SK-N-SH treated with all-trans-retinoic acid at 6 μM for 48 hours (cell line): ENCODE data around the gene TMTC3.

Experiments used
- ATAC-seq: fragments of 200-7000 bp; cut with Tn5 transposase; 3 replicates; pipeline ENCODE4 v1.9.1; 2020; ENCODE audit warnings: mild to moderate bottlenecking, moderate library complexity
- BACH2 ChIP-seq: fragments of 250-450 bp; sonication (Bioruptor Pico); IDR thresholded peaks from 2 replicates; pipeline ENCODE4 v1.9.0; 2021; ENCODE audit warnings: mild to moderate bottlenecking, borderline replicate concordance
- CSDC2 ChIP-seq: fragments of 250-450 bp; sonication (Bioruptor Pico); IDR thresholded peaks from 2 replicates; pipeline ENCODE4 v1.5.0; 2020; ENCODE audit warnings: mild to moderate bottlenecking, moderate library complexity
- ESRRG ChIP-seq: fragments of 250-450 bp; sonication (Bioruptor Pico); IDR thresholded peaks from 2 replicates; pipeline ENCODE4 v1.6.1; 2021; ENCODE audit warnings: mild to moderate bottlenecking
- GLIS3 ChIP-seq: fragments of 250-450 bp; sonication (Bioruptor Pico); IDR thresholded peaks from 2 replicates; pipeline ENCODE4 v1.5.0; 2020; ENCODE audit warnings: mild to moderate bottlenecking, moderate library complexity
- ISL1 ChIP-seq: fragments of 250-450 bp; sonication (Bioruptor Pico); IDR thresholded peaks from 2 replicates; pipeline ENCODE4 v2.1.2; 2022; ENCODE audit warnings: mild to moderate bottlenecking, moderate library complexity
- OSR1 ChIP-seq: fragments of 250-450 bp; sonication (Bioruptor Pico); IDR thresholded peaks from 2 replicates; pipeline ENCODE4 v1.8.0; 2022; ENCODE audit warnings: moderate library complexity, mild to moderate bottlenecking, inconsistent platforms
- PPARA ChIP-seq: fragments of 250-450 bp; sonication (Bioruptor Pico); IDR thresholded peaks from 2 replicates; pipeline ENCODE4 v1.5.0; 2020; ENCODE audit warnings: mild to moderate bottlenecking, borderline replicate concordance
- RARB ChIP-seq: fragments of 250-450 bp; sonication (Bioruptor Pico); IDR thresholded peaks from 2 replicates; pipeline ENCODE4 v1.8.0; 2021; ENCODE audit warnings: mild to moderate bottlenecking, moderate library complexity
- TCF4 ChIP-seq: fragments of 250-450 bp; sonication (Bioruptor Pico); IDR thresholded peaks from 2 replicates; pipeline ENCODE4 v1.8.0; 2021; ENCODE audit warnings: mild to moderate bottlenecking, moderate library complexity, borderline replicate concordance
- TOX ChIP-seq: fragments of 250-450 bp; sonication (Bioruptor Pico); IDR thresholded peaks from 2 replicates; pipeline ENCODE4 v1.8.0; 2021; ENCODE audit warnings: mild to moderate bottlenecking, moderate library complexity, borderline replicate concordance
- ZC3H10 ChIP-seq: fragments of 250-450 bp; sonication (Bioruptor Pico); IDR thresholded peaks from 2 replicates; pipeline ENCODE4 v1.5.1; 2021; ENCODE audit warnings: mild to moderate bottlenecking, moderate library complexity
- ZFP3 ChIP-seq: fragments of 250-450 bp; sonication (Bioruptor Pico); IDR thresholded peaks from 2 replicates; pipeline ENCODE4 v1.5.0; 2020; ENCODE audit warnings: mild to moderate bottlenecking, moderate library complexity
- ZNF565 ChIP-seq: fragments of 450-650 bp; formaldehyde crosslinking; conservative IDR thresholded peaks from 2 replicates; pipeline ENCODE4 v1.5.0; 2020; ENCODE audit warnings: low read depth, mild to moderate bottlenecking, moderate library complexity
- ZNF70 ChIP-seq: fragments of 450-650 bp; formaldehyde crosslinking; IDR thresholded peaks from 2 replicates; pipeline ENCODE4 v1.5.0; 2020; ENCODE audit warnings: mild to moderate bottlenecking, moderate library complexity
- ZNF8 ChIP-seq: fragments of 450-650 bp; formaldehyde crosslinking; IDR thresholded peaks from 2 replicates; pipeline ENCODE4 v1.5.0; 2020; ENCODE audit warnings: mild to moderate bottlenecking, moderate library complexity
- TF ChIP-seq, protein P1 (sequence below): fragments of 250-450 bp; sonication (Bioruptor Pico); IDR thresholded peaks from 2 replicates; pipeline ENCODE4 v1.8.0; 2021; ENCODE audit warnings: low read depth, mild to moderate bottlenecking, moderate library complexity, borderline replicate concordance
- TF ChIP-seq, protein P2 (sequence below): fragments of 250-450 bp; sonication (Bioruptor Pico); IDR thresholded peaks from 2 replicates; pipeline ENCODE4 v1.5.1; 2021; ENCODE audit warnings: mild to moderate bottlenecking, moderate library complexity
- TF ChIP-seq, protein P3 (sequence below): fragments of 250-450 bp; sonication (Bioruptor Pico); IDR thresholded peaks from 2 replicates; pipeline ENCODE4 v1.5.0; 2020; ENCODE audit warnings: mild to moderate bottlenecking, moderate library complexity

TMTC3 gene

DNA sequence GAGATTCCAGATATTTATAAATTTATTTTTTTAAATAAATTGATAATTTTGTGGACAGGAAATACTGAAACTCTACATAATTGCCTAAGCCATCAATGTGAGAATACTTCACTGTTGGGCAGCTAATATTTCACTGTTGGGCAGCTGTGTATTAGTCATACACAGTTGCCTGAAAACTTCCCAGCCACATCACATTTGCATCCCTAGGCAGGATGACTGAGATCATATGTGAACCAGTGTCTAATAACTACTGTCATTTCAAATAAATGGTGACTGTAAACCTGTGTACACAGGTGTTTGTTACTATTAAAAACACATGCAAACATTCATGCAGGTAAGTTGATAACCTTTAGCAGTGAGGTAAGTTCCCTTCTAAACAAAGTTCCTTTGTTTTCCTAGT is 43.9 kb downstream of the TMTC3 start (continued):
- no peak for TF ChIP-seq OSR1 (CRISPR knock-in tag)
- TF ChIP-seq, all 23 proteins: peak for 0

DNA sequence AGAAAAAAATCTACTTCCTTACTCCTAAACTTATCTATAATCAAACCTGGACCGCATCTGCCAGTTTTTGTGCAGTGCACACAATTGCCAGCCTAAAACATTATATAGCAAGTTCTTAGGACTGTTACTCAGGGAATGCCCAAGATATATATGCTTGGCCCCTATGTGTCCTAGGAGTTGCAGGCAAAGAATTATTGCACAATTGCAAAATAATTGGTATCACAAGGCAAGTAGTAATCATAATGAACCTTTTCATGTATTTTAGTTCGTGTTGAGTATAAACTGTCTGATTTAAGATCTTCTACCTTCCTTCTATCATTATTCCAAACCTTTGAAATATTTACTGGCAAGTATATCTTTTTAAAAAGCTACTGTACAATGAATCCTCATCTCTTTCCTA is 45.5 kb downstream of the TMTC3 start:
- no peak for ATAC-seq
- TF ChIP-seq, protein P1, sequence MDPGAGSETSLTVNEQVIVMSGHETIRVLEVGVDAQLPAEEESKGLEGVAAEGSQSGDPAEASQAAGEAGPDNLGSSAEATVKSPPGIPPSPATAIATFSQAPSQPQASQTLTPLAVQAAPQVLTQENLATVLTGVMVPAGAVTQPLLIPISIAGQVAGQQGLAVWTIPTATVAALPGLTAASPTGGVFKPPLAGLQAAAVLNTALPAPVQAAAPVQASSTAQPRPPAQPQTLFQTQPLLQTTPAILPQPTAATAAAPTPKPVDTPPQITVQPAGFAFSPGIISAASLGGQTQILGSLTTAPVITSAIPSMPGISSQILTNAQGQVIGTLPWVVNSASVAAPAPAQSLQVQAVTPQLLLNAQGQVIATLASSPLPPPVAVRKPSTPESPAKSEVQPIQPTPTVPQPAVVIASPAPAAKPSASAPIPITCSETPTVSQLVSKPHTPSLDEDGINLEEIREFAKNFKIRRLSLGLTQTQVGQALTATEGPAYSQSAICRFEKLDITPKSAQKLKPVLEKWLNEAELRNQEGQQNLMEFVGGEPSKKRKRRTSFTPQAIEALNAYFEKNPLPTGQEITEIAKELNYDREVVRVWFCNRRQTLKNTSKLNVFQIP (CRISPR knock-in tag), result no peak
- TF ChIP-seq TCF4 (CRISPR knock-in tag) (no peak), RARB (no peak), OSR1 (CRISPR knock-in tag) (no peak), PPARA (CRISPR knock-in tag) (no peak), ZC3H10 (no peak), TOX (no peak), ZFP3 (no peak), CSDC2 (CRISPR knock-in tag) (no peak), ZNF70 (no peak), GLIS3 (CRISPR knock-in tag) (no peak), ZNF8 (CRISPR knock-in tag) (no peak)
- TF ChIP-seq, protein P2, sequence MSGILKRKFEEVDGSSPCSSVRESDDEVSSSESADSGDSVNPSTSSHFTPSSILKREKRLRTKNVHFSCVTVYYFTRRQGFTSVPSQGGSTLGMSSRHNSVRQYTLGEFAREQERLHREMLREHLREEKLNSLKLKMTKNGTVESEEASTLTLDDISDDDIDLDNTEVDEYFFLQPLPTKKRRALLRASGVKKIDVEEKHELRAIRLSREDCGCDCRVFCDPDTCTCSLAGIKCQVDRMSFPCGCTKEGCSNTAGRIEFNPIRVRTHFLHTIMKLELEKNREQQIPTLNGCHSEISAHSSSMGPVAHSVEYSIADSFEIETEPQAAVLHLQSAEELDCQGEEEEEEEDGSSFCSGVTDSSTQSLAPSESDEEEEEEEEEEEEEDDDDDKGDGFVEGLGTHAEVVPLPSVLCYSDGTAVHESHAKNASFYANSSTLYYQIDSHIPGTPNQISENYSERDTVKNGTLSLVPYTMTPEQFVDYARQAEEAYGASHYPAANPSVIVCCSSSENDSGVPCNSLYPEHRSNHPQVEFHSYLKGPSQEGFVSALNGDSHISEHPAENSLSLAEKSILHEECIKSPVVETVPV (CRISPR knock-in tag), result no peak
- TF ChIP-seq, protein P3, sequence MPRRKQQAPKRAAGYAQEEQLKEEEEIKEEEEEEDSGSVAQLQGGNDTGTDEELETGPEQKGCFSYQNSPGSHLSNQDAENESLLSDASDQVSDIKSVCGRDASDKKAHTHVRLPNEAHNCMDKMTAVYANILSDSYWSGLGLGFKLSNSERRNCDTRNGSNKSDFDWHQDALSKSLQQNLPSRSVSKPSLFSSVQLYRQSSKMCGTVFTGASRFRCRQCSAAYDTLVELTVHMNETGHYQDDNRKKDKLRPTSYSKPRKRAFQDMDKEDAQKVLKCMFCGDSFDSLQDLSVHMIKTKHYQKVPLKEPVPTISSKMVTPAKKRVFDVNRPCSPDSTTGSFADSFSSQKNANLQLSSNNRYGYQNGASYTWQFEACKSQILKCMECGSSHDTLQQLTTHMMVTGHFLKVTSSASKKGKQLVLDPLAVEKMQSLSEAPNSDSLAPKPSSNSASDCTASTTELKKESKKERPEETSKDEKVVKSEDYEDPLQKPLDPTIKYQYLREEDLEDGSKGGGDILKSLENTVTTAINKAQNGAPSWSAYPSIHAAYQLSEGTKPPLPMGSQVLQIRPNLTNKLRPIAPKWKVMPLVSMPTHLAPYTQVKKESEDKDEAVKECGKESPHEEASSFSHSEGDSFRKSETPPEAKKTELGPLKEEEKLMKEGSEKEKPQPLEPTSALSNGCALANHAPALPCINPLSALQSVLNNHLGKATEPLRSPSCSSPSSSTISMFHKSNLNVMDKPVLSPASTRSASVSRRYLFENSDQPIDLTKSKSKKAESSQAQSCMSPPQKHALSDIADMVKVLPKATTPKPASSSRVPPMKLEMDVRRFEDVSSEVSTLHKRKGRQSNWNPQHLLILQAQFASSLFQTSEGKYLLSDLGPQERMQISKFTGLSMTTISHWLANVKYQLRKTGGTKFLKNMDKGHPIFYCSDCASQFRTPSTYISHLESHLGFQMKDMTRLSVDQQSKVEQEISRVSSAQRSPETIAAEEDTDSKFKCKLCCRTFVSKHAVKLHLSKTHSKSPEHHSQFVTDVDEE (CRISPR knock-in tag), result no peak

DNA sequence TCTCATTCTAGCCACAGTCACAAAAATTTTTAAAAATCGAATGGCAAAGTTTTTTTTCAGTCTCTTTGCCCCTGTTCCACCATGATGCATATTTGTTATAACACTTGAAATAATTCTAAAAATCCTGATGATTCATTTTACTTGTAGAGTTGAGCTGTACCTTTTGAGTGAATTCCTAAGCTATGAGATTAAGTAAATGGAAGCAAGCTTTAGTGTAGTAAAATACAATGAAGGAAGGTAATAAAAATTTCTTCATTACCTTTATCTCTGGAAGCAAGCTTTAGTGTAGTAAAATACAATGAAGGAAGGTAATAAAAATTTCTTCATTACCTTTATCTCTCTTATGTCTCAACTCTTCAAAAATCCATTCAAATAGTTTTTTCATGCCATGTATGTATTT is 46.1 kb downstream of the TMTC3 start:
- no peak for ATAC-seq

DNA sequence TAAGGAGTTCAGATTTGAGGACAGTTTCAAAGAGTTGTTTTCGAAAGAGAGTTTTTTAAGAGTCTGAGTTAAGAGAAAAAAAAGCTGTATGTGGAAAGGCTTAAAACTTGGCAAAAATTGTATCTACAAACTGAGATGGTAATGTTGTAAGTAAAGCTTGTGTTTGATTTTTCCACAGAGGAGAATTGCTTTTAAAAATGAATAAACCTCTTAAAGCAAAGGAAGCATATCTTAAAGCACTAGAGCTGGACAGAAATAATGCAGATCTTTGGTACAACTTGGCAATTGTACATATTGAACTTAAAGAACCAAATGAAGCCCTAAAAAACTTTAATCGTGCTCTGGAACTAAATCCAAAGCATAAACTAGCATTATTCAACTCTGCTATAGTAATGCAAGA is 50.3 kb downstream of the TMTC3 start:
- TF ChIP-seq TOX (no peak), CSDC2 (CRISPR knock-in tag) (no peak), ZNF70 (no peak), ISL1 (no peak), ZNF565 (no peak), RARB (no peak), BACH2 (CRISPR knock-in tag) (no peak), TCF4 (CRISPR knock-in tag) (no peak), OSR1 (CRISPR knock-in tag) (no peak)
- TF ChIP-seq, protein P1 (CRISPR knock-in tag), result no peak
- TF ChIP-seq, protein P2 (CRISPR knock-in tag), result no peak
- TF ChIP-seq, all 23 proteins: peak for 0
- no peak for ATAC-seq

More for the DNA sequence above, 46.1 kb downstream of the TMTC3 start:
- TF ChIP-seq ISL1 (peak; percentile 39; the same call in 1 of the 2 replicates), ZC3H10 (no peak)
- TF ChIP-seq, all 23 proteins: peak for 1

DNA sequence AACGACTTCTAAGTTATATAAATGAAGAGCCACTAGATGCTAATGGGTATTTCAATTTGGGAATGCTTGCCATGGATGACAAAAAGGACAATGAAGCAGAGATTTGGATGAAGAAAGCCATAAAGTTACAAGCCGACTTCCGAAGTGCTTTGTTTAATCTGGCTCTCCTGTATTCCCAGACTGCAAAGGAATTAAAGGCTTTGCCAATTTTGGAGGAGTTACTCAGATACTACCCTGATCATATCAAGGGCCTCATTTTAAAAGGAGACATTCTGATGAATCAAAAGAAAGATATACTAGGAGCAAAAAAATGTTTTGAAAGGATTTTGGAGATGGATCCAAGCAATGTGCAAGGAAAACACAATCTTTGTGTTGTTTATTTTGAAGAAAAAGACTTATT is 52.8 kb downstream of the TMTC3 start:
- TF ChIP-seq TCF4 (CRISPR knock-in tag) (no peak), ZNF70 (no peak), ESRRG (no peak)
- ATAC-seq, result no peak
